GM18505 (cell line): ENCODE measurements around the gene CTXND1.

Source experiments
- ATAC-seq: cut with Tn5 transposase; IDR thresholded peaks from one replicate; pipeline ENCODE4 v1.9.1; 2021; ENCODE audit not compliant: unreplicated experiment
- POLR2A ChIP-seq: IDR thresholded peaks from 4 replicates; pipeline ENCODE4 v1.6.1; 2011; ENCODE audit warnings: borderline replicate concordance; ENCODE audit not compliant: insufficient read depth, insufficient read length; ENCODE audit errors: extremely low read depth

CTXND1 gene

DNA sequence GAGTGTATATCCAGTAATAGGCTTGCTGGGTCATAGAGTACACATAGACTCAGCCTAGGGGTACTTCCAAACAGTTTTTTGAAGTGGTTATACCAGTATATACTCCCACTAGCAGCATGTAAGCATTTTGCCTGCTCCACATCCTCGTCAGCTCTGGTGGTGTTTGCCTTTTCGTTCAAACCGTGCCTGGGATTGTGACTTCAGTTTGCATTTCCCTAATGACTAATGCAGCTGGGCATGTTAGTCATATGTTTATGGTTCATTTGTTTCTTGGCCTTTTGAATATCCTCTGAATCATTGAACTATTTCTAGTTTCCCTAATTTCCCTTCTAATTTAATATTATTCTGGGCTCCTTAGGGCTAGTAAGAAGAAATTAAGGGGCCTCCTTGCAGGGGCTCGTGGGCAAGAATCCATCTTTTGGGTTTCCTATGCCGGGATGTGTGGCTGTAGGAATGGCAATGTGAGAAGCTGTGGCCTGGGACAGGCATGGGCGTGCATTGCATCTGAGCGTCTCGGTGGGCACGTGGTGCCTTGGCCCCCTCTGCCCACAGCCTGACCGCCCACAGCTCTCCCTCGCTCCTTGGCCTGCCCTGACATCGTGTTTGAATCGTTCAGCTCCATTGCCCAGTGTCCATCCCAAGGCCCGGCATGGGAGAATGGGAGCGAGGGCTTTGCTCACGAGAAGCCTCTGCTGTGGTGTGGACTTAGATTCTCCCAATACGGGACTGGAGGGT, 72.8 kb downstream of the CTXND1 start:
- TF ChIP-seq POLR2A = no peak
- no peak for ATAC-seq

- no peak for ATAC-seq
Observed at GRCh38 chr15:80177156-80177555, 74.9 kb downstream of the CTXND1 start.

GRCh38 chr15:80176443-80176842, 75.6 kb downstream of the CTXND1 start:
- TF ChIP-seq POLR2A = no peak
- no peak for ATAC-seq

More at GRCh38 chr15:80177156-80177555, 74.9 kb downstream of the CTXND1 start:
- no peak for TF ChIP-seq POLR2A

DNA sequence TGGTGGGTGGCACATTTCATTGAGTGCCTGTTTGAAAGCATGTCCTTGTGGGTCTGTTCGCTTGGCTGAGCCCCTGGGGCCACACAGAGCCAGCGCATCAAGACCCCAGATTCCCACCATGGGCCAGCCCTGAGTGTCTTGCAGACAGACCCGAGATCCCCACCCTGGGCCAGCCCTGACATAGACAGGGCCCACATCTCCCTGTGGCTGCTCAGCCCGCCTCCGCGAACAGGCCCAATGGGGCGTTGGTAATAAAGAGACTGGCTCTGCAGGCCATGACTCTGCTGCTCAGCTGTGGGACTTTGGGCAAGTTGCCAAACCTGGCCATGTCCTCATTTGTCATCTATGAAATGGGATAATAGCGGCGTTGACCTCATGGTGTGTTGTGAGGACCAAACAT, 76.6 kb downstream of the CTXND1 start:
- no peak for TF ChIP-seq POLR2A
- ATAC-seq = no peak

DNA sequence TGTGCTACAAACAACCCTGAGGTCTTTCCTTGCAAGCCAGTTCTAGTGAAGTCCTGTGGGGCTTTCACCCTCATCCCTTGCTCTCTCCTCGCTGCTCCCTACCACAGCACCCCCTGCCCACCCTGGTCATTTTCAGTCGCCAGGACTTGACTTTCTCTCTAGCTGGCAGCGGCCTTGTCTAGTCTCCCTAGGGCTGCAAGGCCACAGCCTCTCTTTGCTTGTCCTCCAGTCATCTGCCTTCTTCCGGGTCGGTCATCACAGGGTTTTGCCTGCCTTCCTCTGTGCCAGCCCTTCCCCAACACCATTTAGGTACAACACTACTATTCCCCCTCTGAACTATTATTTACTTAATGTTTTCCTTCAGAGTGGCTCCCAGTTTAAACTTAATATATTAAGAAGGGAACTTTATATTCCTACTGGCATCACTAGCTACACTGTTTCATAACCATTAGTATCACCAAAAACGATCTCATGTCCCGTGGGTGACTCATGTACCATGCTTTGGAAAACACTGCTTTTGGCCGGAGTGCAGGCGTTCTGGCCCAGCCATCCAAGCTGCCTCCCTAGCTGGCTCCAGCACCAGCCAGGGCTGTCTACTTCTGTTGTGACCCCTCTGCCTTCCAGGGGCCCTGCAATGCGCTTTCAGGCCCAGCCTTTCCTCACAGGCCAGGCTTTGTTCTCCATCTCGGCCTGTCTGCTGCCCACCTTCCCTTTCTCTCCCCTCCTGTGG, 77.8 kb downstream of the CTXND1 start:
- no peak for TF ChIP-seq POLR2A
- ATAC-seq = no peak

GRCh38 chr15:80173022-80173759, 78.8 kb downstream of the CTXND1 start:
- no peak for TF ChIP-seq POLR2A
- no peak for ATAC-seq

DNA sequence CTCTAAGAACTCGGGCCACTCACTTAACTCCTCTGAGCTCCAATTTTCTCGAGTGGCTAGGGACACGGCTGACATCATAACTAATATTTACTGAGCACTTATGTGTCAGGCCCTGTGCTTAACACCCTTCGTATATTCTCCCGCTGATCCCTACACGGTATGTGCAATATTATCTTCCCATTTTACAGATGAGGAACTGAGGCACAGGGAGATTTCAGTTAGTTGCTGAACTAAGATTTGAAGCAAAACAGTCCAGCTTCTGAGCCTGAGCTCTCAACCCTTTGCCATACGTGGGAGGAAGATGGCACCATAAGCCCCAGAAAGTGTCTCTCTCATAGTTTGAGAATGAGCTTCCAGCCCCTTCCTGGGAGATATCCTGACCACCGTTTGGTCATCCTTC, 79.6 kb downstream of the CTXND1 start:
- ATAC-seq = no peak
- no peak for TF ChIP-seq POLR2A

GRCh38 chr15:80171787-80172186, 80.2 kb downstream of the CTXND1 start:
- no peak for ATAC-seq
- no peak for TF ChIP-seq POLR2A

DNA sequence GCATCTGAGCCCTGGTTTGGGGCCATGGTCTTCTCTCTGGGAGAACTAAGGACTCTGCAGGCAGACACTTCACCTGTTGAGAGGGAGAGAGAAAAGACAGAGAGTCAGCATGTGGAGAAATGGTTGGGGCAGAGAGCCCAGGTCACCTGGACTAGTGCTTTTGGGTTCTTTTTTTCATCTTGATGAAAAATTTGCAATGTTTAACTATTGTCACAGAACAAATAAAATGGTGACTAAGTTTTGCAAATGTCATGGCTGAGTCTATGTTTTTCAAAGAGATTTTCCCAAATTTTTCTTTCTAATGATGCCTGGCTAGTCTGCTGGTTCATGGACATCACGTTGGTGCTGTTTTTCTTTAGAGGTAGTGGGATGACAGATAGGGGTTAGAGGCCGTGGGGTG, 81.4 kb downstream of the CTXND1 start:
- TF ChIP-seq POLR2A = no peak
- no peak for ATAC-seq

DNA sequence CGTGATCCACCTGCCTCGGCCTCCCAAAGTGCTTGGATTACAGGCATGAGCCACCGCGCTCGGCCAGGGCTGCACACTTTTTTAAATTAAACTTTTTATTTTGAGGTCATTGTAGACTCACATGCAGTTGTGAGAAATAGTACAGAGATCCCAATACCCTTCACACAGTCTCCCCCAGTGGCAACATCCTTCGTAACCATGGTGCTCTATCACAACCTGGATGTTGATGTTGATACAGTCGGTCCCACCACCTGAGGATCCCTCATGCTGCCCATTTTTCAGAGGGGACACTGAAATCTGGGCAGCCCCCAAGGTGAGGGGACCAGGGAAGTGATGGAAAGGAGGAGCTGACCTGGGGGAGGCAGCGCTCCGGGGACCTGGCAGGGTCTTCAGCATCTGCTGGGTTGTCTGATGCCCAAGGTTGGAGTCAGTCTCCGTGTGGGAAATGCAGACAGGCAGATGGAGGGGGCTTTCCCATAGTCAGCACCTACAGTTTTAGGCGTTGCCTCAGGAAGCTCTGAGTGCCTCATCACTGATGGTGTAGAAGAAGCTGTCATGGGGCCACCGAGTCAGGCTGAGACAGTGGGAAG, 82.2 kb downstream of the CTXND1 start:
- TF ChIP-seq POLR2A = no peak
- no peak for ATAC-seq

- ATAC-seq = no peak
- no peak for TF ChIP-seq POLR2A
Observed at GRCh38 chr15:80168421-80168820, 83.6 kb downstream of the CTXND1 start.

GRCh38 chr15:80167936-80168335, 84.1 kb downstream of the CTXND1 start:
- no peak for ATAC-seq
- no peak for TF ChIP-seq POLR2A

DNA sequence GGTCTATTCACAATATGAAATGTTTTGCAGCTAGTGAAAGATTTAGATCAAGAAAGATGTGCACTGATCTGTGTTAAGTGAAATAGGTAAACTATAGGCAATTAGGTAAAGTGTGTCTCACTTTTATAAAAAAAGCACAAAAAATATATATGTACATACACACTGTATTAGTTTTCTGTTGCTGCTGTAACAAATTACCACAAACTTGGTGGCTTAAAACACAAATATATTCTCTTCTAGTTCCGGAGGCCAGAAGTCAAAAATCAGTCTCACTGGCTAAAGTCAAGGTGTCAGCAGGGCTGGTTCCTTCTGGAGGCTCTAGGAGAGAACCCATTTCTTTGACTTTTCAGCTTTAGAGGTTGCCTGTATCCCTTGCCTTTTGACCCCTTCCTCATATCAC, 88.1 kb downstream of the CTXND1 start:
- no peak for ATAC-seq
- no peak for TF ChIP-seq POLR2A
